ENCODE measurements around the gene MLF2. TPM values are rescaled to one million over a fixed set of nuclear protein-coding genes. Genes with fewer than 3 reads are reported as not detected.

MLF2 gene
- total and polyA plus RNA-seq, 10 of the 15 experiments (the other 5 are each of a cell fraction or from before 2014, with no cell fraction given), result 13.5 to 222 (median 130) TPM

DNA sequence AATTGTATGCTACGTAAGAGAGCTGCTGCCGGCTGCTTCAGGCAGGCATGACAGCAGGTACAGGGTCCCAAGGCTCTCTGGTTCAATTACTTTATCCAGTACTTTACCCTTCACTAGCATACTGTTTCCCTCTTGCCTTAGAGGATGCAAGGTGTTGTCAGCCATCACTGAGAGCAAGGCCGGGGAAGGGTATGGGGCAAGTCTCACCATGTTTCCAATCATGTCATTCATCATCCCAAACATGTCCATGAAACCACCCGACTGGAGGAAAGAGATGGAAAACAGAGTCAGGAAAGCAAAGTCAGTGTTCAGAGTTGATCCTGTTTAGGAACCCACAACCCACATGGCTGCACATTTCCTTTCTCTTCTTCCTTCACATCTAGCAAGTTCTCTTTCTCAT is 2.4 kb downstream of the MLF2 start (continued):
- TF ChIP-seq, protein P1, sequence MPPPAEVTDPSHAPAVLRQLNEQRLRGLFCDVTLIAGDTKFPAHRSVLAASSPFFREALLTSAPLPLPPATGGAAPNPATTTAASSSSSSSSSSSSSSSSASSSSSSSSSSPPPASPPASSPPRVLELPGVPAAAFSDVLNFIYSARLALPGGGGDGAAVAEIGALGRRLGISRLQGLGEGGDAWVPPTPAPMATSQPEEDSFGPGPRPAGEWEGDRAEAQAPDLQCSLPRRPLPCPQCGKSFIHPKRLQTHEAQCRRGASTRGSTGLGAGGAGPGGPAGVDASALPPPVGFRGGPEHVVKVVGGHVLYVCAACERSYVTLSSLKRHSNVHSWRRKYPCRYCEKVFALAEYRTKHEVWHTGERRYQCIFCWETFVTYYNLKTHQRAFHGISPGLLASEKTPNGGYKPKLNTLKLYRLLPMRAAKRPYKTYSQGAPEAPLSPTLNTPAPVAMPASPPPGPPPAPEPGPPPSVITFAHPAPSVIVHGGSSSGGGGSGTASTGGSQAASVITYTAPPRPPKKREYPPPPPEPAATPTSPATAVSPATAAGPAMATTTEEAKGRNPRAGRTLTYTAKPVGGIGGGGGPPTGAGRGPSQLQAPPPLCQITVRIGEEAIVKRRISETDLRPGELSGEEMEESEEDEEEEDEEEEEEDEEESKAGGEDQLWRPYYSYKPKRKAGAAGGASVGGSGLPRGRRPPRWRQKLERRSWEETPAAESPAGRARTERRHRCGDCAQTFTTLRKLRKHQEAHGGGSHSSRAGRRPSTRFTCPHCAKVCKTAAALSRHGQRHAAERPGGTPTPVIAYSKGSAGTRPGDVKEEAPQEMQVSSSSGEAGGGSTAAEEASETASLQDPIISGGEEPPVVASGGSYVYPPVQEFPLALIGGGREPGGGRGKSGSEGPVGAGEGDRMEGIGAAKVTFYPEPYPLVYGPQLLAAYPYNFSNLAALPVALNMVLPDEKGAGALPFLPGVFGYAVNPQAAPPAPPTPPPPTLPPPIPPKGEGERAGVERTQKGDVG (CRISPR knock-in tag; IDR thresholded peaks at IDR 0.05), result no peak
- TF ChIP-seq E4F1 (IDR thresholded peaks at IDR 0.05; ENCODE audit: borderline replicate concordance, partially characterized antibody), result no peak
- TF ChIP-seq PAX8 (IDR thresholded peaks at IDR 0.05), result no peak

- no peak for FAIRE-seq
- ChIA-PET CTCF (no interaction called here), SMC1A (ENCODE audit: uncharacterized antibody, unreplicated experiment) (interaction anchor here (0.5 kb wide), 1 partner anchor 23 kb away, joined by 3 read pairs; no protein-coding TSS in a partner anchor), POLR2A (no interaction called here), RAD21 (ENCODE audit: unreplicated experiment) (no interaction called here)
- no peak for DNase-seq (ENCODE audit: low read depth, low spot score)
- Histone ChIP-seq H2AFZ (ENCODE audit: control insufficient read depth, low read depth, low read length) (no peak overlapping the region), H3K4me1 (ENCODE audit: control insufficient read depth, insufficient read depth, low read length) (peaks cover 23% of the 10 kb centered on the region), H3K36me3 (ENCODE audit: control insufficient read depth in 2 of 2, insufficient read depth in 2 of 2, low read length in 1 of 2) (peaks cover 6 to 14% of the 10 kb centered on the region in 2 experiments; a peak in 3 of 4 replicates), H3K4me2 (ENCODE audit: control insufficient read depth, insufficient read depth) (no peak overlapping the region), H3K79me2 (ENCODE audit: control insufficient read depth, insufficient read depth, low read length) (peaks cover 18% of the 10 kb centered on the region), H3K27me3 (replicated peaks in 1 of 2; ENCODE audit: control insufficient read depth in 2 of 2, insufficient read depth in 2 of 2, low read length in 1 of 2) (no peaks in the 10 kb centered on the region), H3K9me3 (replicated peaks; ENCODE audit: control insufficient read depth, insufficient read depth, low read length) (no peaks in the 10 kb centered on the region; the same call in 2 of the 3 replicates), H3K9ac (ENCODE audit: control insufficient read depth, insufficient read depth, low read length) (no peak overlapping the region), H4K20me1 (ENCODE audit: control insufficient read depth, insufficient read depth) (no peaks in the 10 kb centered on the region), H3K4me3 (no peak overlapping the region), H3K27ac (ENCODE audit: control insufficient read depth, insufficient read depth) (no peak overlapping the region)
- intact Hi-C loops (cut with micrococcal nuclease; ENCODE audit: unreplicated experiment) (no loop called here), in situ Hi-C loops (cut with MboI) (no loop called here)
- ATAC-seq, result no peak
- 97% methylated on average over 28 of the region's 28 CpGs for WGBS (ENCODE audit: insufficient coverage, insufficient replicate concordance, low lambda C conversion rate, missing lambda C conversion rate)
- BruUV-seq (replicated peaks), result no TSS peak
- TF ChIP-seq JUND (IDR thresholded peaks at IDR 0.05; ENCODE audit: low read depth, low read length) (no peak), HDAC2 (IDR thresholded peaks at IDR 0.05) (no peak), IKZF2 (IDR thresholded peaks at IDR 0.05) (no peak), MYC (IDR thresholded peaks at IDR 0.05; ENCODE audit: insufficient read depth, insufficient read length, insufficient replicate concordance, low read length, severe bottlenecking) (no peak), FOXM1 (IDR thresholded peaks at IDR 0.05; ENCODE audit: low read depth, low read length) (no peak), NR2C1 (IDR thresholded peaks at IDR 0.05) (no peak), SMARCA5 (IDR thresholded peaks at IDR 0.05) (no peak), TARDBP (IDR thresholded peaks at IDR 0.05; ENCODE audit: borderline replicate concordance) (no peak), SREBF2 (IDR thresholded peaks at IDR 0.05; ENCODE audit: low read length) (no peak), POU2F2 (IDR thresholded peaks at IDR 0.05; ENCODE audit: borderline replicate concordance, low read depth, low read length) (no peak), EED (IDR thresholded peaks at IDR 0.05; ENCODE audit: low read depth) (no peak)
- TF ChIP-seq, protein P2, sequence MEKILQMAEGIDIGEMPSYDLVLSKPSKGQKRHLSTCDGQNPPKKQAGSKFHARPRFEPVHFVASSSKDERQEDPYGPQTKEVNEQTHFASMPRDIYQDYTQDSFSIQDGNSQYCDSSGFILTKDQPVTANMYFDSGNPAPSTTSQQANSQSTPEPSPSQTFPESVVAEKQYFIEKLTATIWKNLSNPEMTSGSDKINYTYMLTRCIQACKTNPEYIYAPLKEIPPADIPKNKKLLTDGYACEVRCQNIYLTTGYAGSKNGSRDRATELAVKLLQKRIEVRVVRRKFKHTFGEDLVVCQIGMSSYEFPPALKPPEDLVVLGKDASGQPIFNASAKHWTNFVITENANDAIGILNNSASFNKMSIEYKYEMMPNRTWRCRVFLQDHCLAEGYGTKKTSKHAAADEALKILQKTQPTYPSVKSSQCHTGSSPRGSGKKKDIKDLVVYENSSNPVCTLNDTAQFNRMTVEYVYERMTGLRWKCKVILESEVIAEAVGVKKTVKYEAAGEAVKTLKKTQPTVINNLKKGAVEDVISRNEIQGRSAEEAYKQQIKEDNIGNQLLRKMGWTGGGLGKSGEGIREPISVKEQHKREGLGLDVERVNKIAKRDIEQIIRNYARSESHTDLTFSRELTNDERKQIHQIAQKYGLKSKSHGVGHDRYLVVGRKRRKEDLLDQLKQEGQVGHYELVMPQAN (conservative IDR thresholded peaks at IDR 0.05), result no peak
- TF ChIP-seq, protein P3, sequence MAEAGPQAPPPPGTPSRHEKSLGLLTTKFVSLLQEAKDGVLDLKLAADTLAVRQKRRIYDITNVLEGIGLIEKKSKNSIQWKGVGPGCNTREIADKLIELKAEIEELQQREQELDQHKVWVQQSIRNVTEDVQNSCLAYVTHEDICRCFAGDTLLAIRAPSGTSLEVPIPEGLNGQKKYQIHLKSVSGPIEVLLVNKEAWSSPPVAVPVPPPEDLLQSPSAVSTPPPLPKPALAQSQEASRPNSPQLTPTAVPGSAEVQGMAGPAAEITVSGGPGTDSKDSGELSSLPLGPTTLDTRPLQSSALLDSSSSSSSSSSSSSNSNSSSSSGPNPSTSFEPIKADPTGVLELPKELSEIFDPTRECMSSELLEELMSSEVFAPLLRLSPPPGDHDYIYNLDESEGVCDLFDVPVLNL (IDR thresholded peaks at IDR 0.05; ENCODE audit: low read depth, low read length), result no peak
These were observed 4.2 kb downstream of the MLF2 start for GRCh38 chr12:6748761-6749160.

Measured in GM12878 (cell line).